ENCODE results near the gene CEP170. TPM values are rescaled to one million over a fixed set of nuclear protein-coding genes. Genes with fewer than 3 reads are reported as not detected.

The CEP170 gene
- total and polyA plus RNA-seq, 2 experiments from 2014 or later: 93.1 to 104 TPM

- no peaks in the 10 kb centered on the region for H3K27me3 ChIP-seq (ENCODE audit: insufficient read depth)
- H3K9me2 ChIP-seq (ENCODE audit: insufficient read depth): no peaks in the 10 kb centered on the region
- H3K4me1 ChIP-seq (ENCODE audit: insufficient read depth): peaks cover 10% of the 10 kb centered on the region
- TF ChIP-seq CREB1 (CRISPR knock-in tag; IDR thresholded peaks at IDR 0.05; ENCODE audit: low read depth): no peak
- no peaks in the 10 kb centered on the region for H3K36me3 ChIP-seq (ENCODE audit: insufficient read depth)
- no peak overlapping the region for H3K4me3 ChIP-seq
- Mint-ChIP-seq H3K27ac (0 out of 2 replicates have a peak overlapping the region, but pooled peaks have one; percentile 19), H3K9me3 (no peaks in the 10 kb centered on the region; the same call in 2 of the 3 replicates), H3K27me3 (ENCODE audit: insufficient read depth, low read depth, poor library complexity) (peaks cover 1% of the 10 kb centered on the region), H3K36me3 (ENCODE audit: low read depth) (peaks cover 3% of the 10 kb centered on the region; the same call in 1 of the 3 replicates), H3K4me3 (no peak overlapping the region), H3K4me1 (peaks cover 20% of the 10 kb centered on the region)
- DNase-seq (ENCODE audit: low spot score) (no peak), ATAC-seq (no peak)
- H2AFZ ChIP-seq: no peak overlapping the region
- H4K20me1 ChIP-seq (replicated peaks; ENCODE audit: insufficient read depth): no peaks in the 10 kb centered on the region
- H3F3A ChIP-seq (replicated peaks; ENCODE audit: low read depth): no peaks in the 10 kb centered on the region
- H3K4me2 ChIP-seq: no peak overlapping the region
- H3K27ac ChIP-seq (ENCODE audit: low read depth): no peak overlapping the region
- no peaks in the 10 kb centered on the region for H3K79me2 ChIP-seq (replicated peaks; ENCODE audit: insufficient read depth)
Measured at GRCh38 chr1:243287652-243288051, 32.6 kb upstream of the CEP170 start.

- no peak for DNase-seq (ENCODE audit: low spot score)
- TF ChIP-seq CTCF (conservative IDR thresholded peaks at IDR 0.05; ENCODE audit: low read depth in 2 of 2) (no peak), STAT1 (IDR thresholded peaks at IDR 0.05; ENCODE audit: unreplicated experiment) (no peak), EZH2 (IDR thresholded peaks at IDR 0.05; ENCODE audit: low read depth, unreplicated experiment) (no peak), CREB1 (CRISPR knock-in tag; IDR thresholded peaks at IDR 0.05; ENCODE audit: low read depth) (no peak), ZNF331 (CRISPR knock-in tag; IDR thresholded peaks at IDR 0.05; ENCODE audit: low read depth) (no peak), EZH2phosphoT487 (IDR thresholded peaks at IDR 0.05; ENCODE audit: unreplicated experiment) (no peak), NANOG (IDR thresholded peaks at IDR 0.05; ENCODE audit: borderline replicate concordance) (no peak), JUNB (IDR thresholded peaks at IDR 0.05; ENCODE audit: unreplicated experiment) (no peak)
- TF ChIP-seq, protein P1, sequence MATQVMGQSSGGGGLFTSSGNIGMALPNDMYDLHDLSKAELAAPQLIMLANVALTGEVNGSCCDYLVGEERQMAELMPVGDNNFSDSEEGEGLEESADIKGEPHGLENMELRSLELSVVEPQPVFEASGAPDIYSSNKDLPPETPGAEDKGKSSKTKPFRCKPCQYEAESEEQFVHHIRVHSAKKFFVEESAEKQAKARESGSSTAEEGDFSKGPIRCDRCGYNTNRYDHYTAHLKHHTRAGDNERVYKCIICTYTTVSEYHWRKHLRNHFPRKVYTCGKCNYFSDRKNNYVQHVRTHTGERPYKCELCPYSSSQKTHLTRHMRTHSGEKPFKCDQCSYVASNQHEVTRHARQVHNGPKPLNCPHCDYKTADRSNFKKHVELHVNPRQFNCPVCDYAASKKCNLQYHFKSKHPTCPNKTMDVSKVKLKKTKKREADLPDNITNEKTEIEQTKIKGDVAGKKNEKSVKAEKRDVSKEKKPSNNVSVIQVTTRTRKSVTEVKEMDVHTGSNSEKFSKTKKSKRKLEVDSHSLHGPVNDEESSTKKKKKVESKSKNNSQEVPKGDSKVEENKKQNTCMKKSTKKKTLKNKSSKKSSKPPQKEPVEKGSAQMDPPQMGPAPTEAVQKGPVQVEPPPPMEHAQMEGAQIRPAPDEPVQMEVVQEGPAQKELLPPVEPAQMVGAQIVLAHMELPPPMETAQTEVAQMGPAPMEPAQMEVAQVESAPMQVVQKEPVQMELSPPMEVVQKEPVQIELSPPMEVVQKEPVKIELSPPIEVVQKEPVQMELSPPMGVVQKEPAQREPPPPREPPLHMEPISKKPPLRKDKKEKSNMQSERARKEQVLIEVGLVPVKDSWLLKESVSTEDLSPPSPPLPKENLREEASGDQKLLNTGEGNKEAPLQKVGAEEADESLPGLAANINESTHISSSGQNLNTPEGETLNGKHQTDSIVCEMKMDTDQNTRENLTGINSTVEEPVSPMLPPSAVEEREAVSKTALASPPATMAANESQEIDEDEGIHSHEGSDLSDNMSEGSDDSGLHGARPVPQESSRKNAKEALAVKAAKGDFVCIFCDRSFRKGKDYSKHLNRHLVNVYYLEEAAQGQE (IDR thresholded peaks at IDR 0.05; ENCODE audit: unreplicated experiment): no peak
Measured at GRCh38 chr1:243287123-243287460, 32.0 kb upstream of the CEP170 start.

More at GRCh38 chr1:243287123-243287460, 32.0 kb upstream of the CEP170 start:
- no peak for ATAC-seq
- Histone ChIP-seq H3K4me1 (ENCODE audit: insufficient read depth) (peaks cover 4% of the 10 kb centered on the region; the same call in 1 of the 2 replicates), H3K27me3 (ENCODE audit: insufficient read depth) (no peaks in the 10 kb centered on the region), H3K36me3 (ENCODE audit: insufficient read depth) (no peaks in the 10 kb centered on the region), H3K9me2 (ENCODE audit: insufficient read depth) (no peaks in the 10 kb centered on the region), H2AFZ (no peak overlapping the region), H3K4me3 (no peak overlapping the region), H4K20me1 (replicated peaks; ENCODE audit: insufficient read depth) (no peaks in the 10 kb centered on the region), H3K4me2 (no peak overlapping the region), H3F3A (replicated peaks; ENCODE audit: low read depth) (no peaks in the 10 kb centered on the region), H3K79me2 (replicated peaks; ENCODE audit: insufficient read depth) (no peaks in the 10 kb centered on the region), H3K27ac (ENCODE audit: low read depth) (no peak overlapping the region)
- H3K4me3 Mint-ChIP-seq: no peak overlapping the region
- no peaks in the 10 kb centered on the region; the same call in 2 of the 3 replicates for H3K9me3 Mint-ChIP-seq
- H3K4me1 Mint-ChIP-seq: peaks cover 16% of the 10 kb centered on the region
- H3K36me3 Mint-ChIP-seq (ENCODE audit: low read depth): peaks cover 8% of the 10 kb centered on the region; the same call in 1 of the 3 replicates
- H3K27me3 Mint-ChIP-seq (ENCODE audit: insufficient read depth, low read depth, poor library complexity): peaks cover 1% of the 10 kb centered on the region
- no peak overlapping the region for H3K27ac Mint-ChIP-seq

Measured in GM23338 (cell line).